IMR-90 (cell line): ENCODE results near the gene MARK2. TPM values are rescaled to one million over a fixed set of nuclear protein-coding genes. Genes with fewer than 3 reads are reported as not detected.

Experiments
- ATAC-seq: fragments of 200-7000 bp; cut with Tn5 transposase; 2 replicates; pipeline ENCODE4 v1.9.1; 2020; ENCODE audit warnings: low read depth, mild to moderate bottlenecking, moderate library complexity
- BruUV-seq: library from RNA; stranded (reverse); fragments of 400-500 nt; replicated peaks from 2 replicates; lab custom pipeline; 2021; lab: Mats Ljungman, UMichigan
- CTCF ChIA-PET: fragments of 300-600 bp; formaldehyde crosslinking; extraction: SDS; loops from one replicate; lab custom pipeline; 2021; ENCODE audit warnings: antibody characterized with exemption; lab: Yijun Ruan, JAX
- POLR2A ChIA-PET: fragments of 300-600 bp; sonication (Branson Sonifier 250); formaldehyde crosslinking; loops from one replicate; lab custom pipeline; 2022; ENCODE audit warnings: antibody characterized with exemption; ENCODE audit not compliant: unreplicated experiment; lab: Charles Lee
- DNase-seq: peaks from one replicate; pipeline ENCODE4 v3.0.0; 2013
- H2AFZ ChIP-seq: replicated peaks from 2 replicates; pipeline ENCODE3; 2013; ENCODE audit warnings: low read length, mild to moderate bottlenecking; ENCODE audit not compliant: poor library complexity
- H2AK5ac ChIP-seq: 2 replicates; pipeline ENCODE4 v1.6.1; 2013; ENCODE audit warnings: low read depth, low read length, inconsistent platforms
- H2AK9ac ChIP-seq: replicated peaks from 2 replicates; pipeline ENCODE3; 2013; ENCODE audit warnings: mild to moderate bottlenecking, low read depth, low read length, moderate library complexity; ENCODE audit not compliant: poor library complexity
- H2BK120ac ChIP-seq: 2 replicates; pipeline ENCODE4 v1.6.1; 2013; ENCODE audit warnings: low read depth, low read length, inconsistent platforms
- H2BK15ac ChIP-seq: 3 replicates; pipeline ENCODE4 v1.6.1; 2013; ENCODE audit warnings: low read depth, low read length, inconsistent platforms
- H2BK20ac ChIP-seq: 2 replicates; pipeline ENCODE4 v1.6.1; 2013; ENCODE audit warnings: low read depth, mild to moderate bottlenecking, inconsistent platforms, low read length, moderate library complexity
- H2BK5ac ChIP-seq: 2 replicates; pipeline ENCODE4 v1.6.1; 2013; ENCODE audit warnings: mild to moderate bottlenecking, low read depth, low read length, inconsistent platforms; ENCODE audit not compliant: poor library complexity, severe bottlenecking
- H3K14ac ChIP-seq: replicated peaks from 2 replicates; pipeline ENCODE4 v1.6.1; 2013; ENCODE audit warnings: low read depth, low read length, inconsistent platforms
- H3K18ac ChIP-seq: 2 replicates; pipeline ENCODE4 v1.6.1; 2013; ENCODE audit warnings: low read depth, low read length, control low read depth
- H3K23ac ChIP-seq: 2 replicates; pipeline ENCODE4 v1.6.1; 2013; ENCODE audit warnings: low read depth, low read length, inconsistent platforms
- H3K27ac ChIP-seq: 2 replicates; pipeline ENCODE4 v1.5.1; 2013; ENCODE audit warnings: mild to moderate bottlenecking, control low read depth, low read length; ENCODE audit not compliant: insufficient read depth
- H3K27me3 ChIP-seq: 2 replicates; pipeline ENCODE4 v1.6.1; 2013; ENCODE audit warnings: low read length; ENCODE audit not compliant: control insufficient read depth, insufficient read depth
- H3K36me3 ChIP-seq: 2 replicates; pipeline ENCODE4 v1.6.1; 2013; ENCODE audit warnings: low read length, mixed read lengths; ENCODE audit not compliant: control insufficient read depth, insufficient read depth
- H3K4ac ChIP-seq: 2 replicates; pipeline ENCODE4 v1.6.1; 2013; ENCODE audit warnings: low read depth, low read length, inconsistent platforms
- H3K4me1 ChIP-seq: 2 replicates; pipeline ENCODE4 v1.6.1; 2013; ENCODE audit warnings: low read length, mixed read lengths; ENCODE audit not compliant: control insufficient read depth, insufficient read depth
- H3K4me2 ChIP-seq: 2 replicates; pipeline ENCODE4 v1.6.1; 2013; ENCODE audit warnings: low read depth, mild to moderate bottlenecking, control low read depth, low read length, moderate library complexity
- H3K4me3 ChIP-seq: 2 replicates; pipeline ENCODE4 v1.5.1; 2013; ENCODE audit warnings: low read depth, mild to moderate bottlenecking, control low read depth, low read length, moderate library complexity; ENCODE audit not compliant: insufficient read depth
- H3K56ac ChIP-seq: 2 replicates; pipeline ENCODE4 v1.6.1; 2013; ENCODE audit warnings: low read length, inconsistent platforms; ENCODE audit not compliant: insufficient read depth; ENCODE audit errors: extremely low read depth
- H3K79me1 ChIP-seq, 2 experiments: 2 replicates each; pipeline ENCODE4 v1.6.1; 2013; ENCODE audit warnings: low read length in 2 of 2, inconsistent platforms in 1 of 2, low read depth in 1 of 2
- H3K9ac ChIP-seq: 2 replicates; pipeline ENCODE4 v1.6.1; 2013; ENCODE audit warnings: low read depth, low read length, control low read depth
- H3K9me1 ChIP-seq: 2 replicates; pipeline ENCODE4 v1.6.1; 2013; ENCODE audit warnings: low read length, inconsistent platforms; ENCODE audit not compliant: insufficient read depth
- H3K9me3 ChIP-seq: 2 replicates; pipeline ENCODE4 v1.6.1; 2013; ENCODE audit warnings: low read length; ENCODE audit not compliant: control insufficient read depth, insufficient read depth
- H4K20me1 ChIP-seq: 2 replicates; pipeline ENCODE4 v1.6.1; 2013; ENCODE audit warnings: low read length, inconsistent platforms; ENCODE audit not compliant: insufficient read depth
- H4K5ac ChIP-seq: 2 replicates; pipeline ENCODE4 v1.6.1; 2013; ENCODE audit warnings: mild to moderate bottlenecking, low read depth, low read length, control low read depth
- H4K8ac ChIP-seq, 2 experiments: 2 replicates each; pipeline ENCODE4 v1.6.1; 2013; ENCODE audit warnings: low read depth in 2 of 2, low read length in 2 of 2, control low read depth in 1 of 2, inconsistent platforms in 1 of 2
- H4K91ac ChIP-seq: 2 replicates; pipeline ENCODE4 v1.6.1; 2013; ENCODE audit warnings: low read depth, low read length, inconsistent platforms; ENCODE audit not compliant: insufficient read depth
- BHLHE40 ChIP-seq: fragments of 150-350 bp; IDR thresholded peaks from 2 replicates; pipeline ENCODE4 v1.6.1; 2016; ENCODE audit warnings: mild to moderate bottlenecking, low read depth, low read length
- CEBPB ChIP-seq: IDR thresholded peaks from 2 replicates; pipeline ENCODE4 v1.6.1; 2012; ENCODE audit warnings: low read depth, low read length, improper control_type of control experiment
- CHD1 ChIP-seq: IDR thresholded peaks from 2 replicates; pipeline ENCODE4 v1.6.1; 2012; ENCODE audit warnings: low read depth, low read length, improper control_type of control experiment
- CTCF ChIP-seq: conservative IDR thresholded peaks from 2 replicates; pipeline ENCODE4 v1.5.1; 2012; ENCODE audit warnings: mild to moderate bottlenecking, low read depth, low read length, improper control_type of control experiment
- ELK1 ChIP-seq: fragments of 150-350 bp; IDR thresholded peaks from 2 replicates; pipeline ENCODE4 v1.6.1; 2016; ENCODE audit warnings: low read depth, mild to moderate bottlenecking, low read length, moderate library complexity, borderline replicate concordance
- FOS ChIP-seq: fragments of 150-350 bp; IDR thresholded peaks from 2 replicates; pipeline ENCODE4 v1.6.1; 2016; ENCODE audit warnings: low read depth, low read length
- MAFK ChIP-seq: IDR thresholded peaks from 2 replicates; pipeline ENCODE4 v1.6.1; 2012; ENCODE audit warnings: low read depth, low read length, improper control_type of control experiment
- MAZ ChIP-seq: IDR thresholded peaks from 2 replicates; pipeline ENCODE4 v1.6.1; 2012; ENCODE audit warnings: low read depth, mild to moderate bottlenecking, low read length, improper control_type of control experiment, moderate library complexity, borderline replicate concordance
- MXI1 ChIP-seq: IDR thresholded peaks from 2 replicates; pipeline ENCODE4 v1.6.1; 2012; ENCODE audit warnings: low read depth, mild to moderate bottlenecking, low read length, moderate library complexity, borderline replicate concordance
- NFE2L2 ChIP-seq: fragments of 150-350 bp; IDR thresholded peaks from 2 replicates; pipeline ENCODE4 v1.6.1; 2016; ENCODE audit warnings: low read depth, mild to moderate bottlenecking, low read length
- POLR2A ChIP-seq: IDR thresholded peaks from 2 replicates; pipeline ENCODE4 v1.6.1; 2012; ENCODE audit warnings: mild to moderate bottlenecking, low read depth, low read length
- RAD21 ChIP-seq: IDR thresholded peaks from 2 replicates; pipeline ENCODE4 v1.6.1; 2012; ENCODE audit warnings: low read length, improper control_type of control experiment
- RCOR1 ChIP-seq: IDR thresholded peaks from 2 replicates; pipeline ENCODE4 v1.6.1; 2012; ENCODE audit warnings: mild to moderate bottlenecking, low read length, improper control_type of control experiment; ENCODE audit not compliant: insufficient replicate concordance
- RFX5 ChIP-seq: IDR thresholded peaks from 2 replicates; pipeline ENCODE4 v1.8.0; 2012; ENCODE audit warnings: low read depth, mild to moderate bottlenecking, low read length, moderate library complexity
- SMC3 ChIP-seq: fragments of 150-350 bp; IDR thresholded peaks from 2 replicates; pipeline ENCODE4 v1.6.1; 2016; ENCODE audit warnings: low read depth, mild to moderate bottlenecking, antibody characterized with exemption, low read length, moderate library complexity
- USF2 ChIP-seq: fragments of 150-350 bp; IDR thresholded peaks from 2 replicates; pipeline ENCODE4 v1.6.1; 2017; ENCODE audit warnings: mild to moderate bottlenecking, antibody characterized with exemption, low read length, low read depth
- WGBS, 2 experiments: methylation state at CpG; one replicate each; pipeline versions ENCODE4 v1.1.5 to v1.1.7; 2013; ENCODE audit warnings: missing lambda C conversion rate in 2 of 2; ENCODE audit not compliant: insufficient read length in 1 of 2; ENCODE audit errors: extremely low coverage in 2 of 2; 5-methylcytosine and 5-hydroxymethylcytosine counted together
- dilution Hi-C: fragments of 300-500 bp; cut with HindIII; formaldehyde crosslinking; loops from one replicate; pipeline ENCODE4 v1.14.3; 2018; ENCODE audit warnings: low sequenced_read_pairs; ENCODE audit not compliant: unreplicated experiment
- in situ Hi-C: fragments of 300-500 bp; cut with MboI; formaldehyde crosslinking; loops from 3 replicates; pipeline ENCODE4 v1.14.3; 2019; ENCODE audit warnings: low sequenced_read_pairs, inconsistent platforms, mixed read lengths
- intact Hi-C: fragments of 100-400 bp; cut with micrococcal nuclease; formaldehyde crosslinking; loops from 2 replicates; pipeline ENCODE4 v1.10.0; 2022
- polyA plus RNA-seq, 3 experiments: library from polyadenylated mRNA; depleted of rRNA; stranded (reverse); fragments of >200 nt; gene quantifications; 2 replicates each; pipeline ENCODE4 v1.2.3, GENCODE V29; 2012; ENCODE audit warnings: low replicate concordance in 1 of 3
- total RNA-seq: library from RNA; depleted of rRNA; stranded (reverse); fragments of >200 nt; gene quantifications from 2 replicates; pipeline ENCODE4 v1.2.3, GENCODE V29; 2012

Gene MARK2
- total and polyA plus RNA-seq, 2 of the 4 experiments (the other 2 are of a cell fraction), result 6.6 to 17.3 TPM

DNA sequence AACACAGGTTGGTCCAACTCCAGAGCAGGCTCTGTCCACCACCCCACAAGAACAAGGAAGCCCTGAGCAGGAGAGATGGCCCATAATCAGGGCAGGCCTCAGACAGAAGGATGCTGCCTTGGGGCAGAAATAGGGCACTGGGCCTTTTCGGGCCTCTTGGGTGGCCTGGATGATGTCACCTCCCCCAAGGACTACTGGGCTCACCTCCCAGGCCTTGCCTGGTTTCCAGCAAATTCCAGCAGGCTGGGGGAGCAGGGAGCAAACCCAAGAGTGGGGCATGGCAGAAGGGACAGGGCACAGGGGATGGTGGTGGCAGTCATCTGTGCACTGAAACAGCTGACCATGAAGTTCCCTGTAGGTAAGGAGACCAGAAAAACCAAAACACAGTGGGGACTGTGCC, 94.5 kb downstream of the MARK2 start:
- intact Hi-C loops (no loop called here), dilution Hi-C loops (no loop called here), in situ Hi-C loops (loop anchor here (25.0 kb wide), 1 partner anchor 446 kb away; the partner anchor contains the start of gene PLAAT5)
- Histone ChIP-seq H3K4me3 (no peak overlapping the region), H3K9me3 (no peaks in the 10 kb centered on the region), H2BK5ac (no peak overlapping the region), H2AFZ (no peak overlapping the region), H3K56ac (no peak overlapping the region), H4K5ac (no peak overlapping the region), H3K4me1 (no peaks in the 10 kb centered on the region), H3K23ac (no peak overlapping the region), H2AK5ac (no peak overlapping the region), H2AK9ac (no peak overlapping the region), H3K9ac (no peak overlapping the region), H2BK20ac (no peak overlapping the region), H3K79me1 (no peaks in the 10 kb centered on the region), H3K27me3 (no peaks in the 10 kb centered on the region; the same call in 1 of the 2 replicates), H2BK120ac (no peak overlapping the region), H4K20me1 (no peaks in the 10 kb centered on the region), H3K4me2 (no peak overlapping the region), H3K36me3 (no peaks in the 10 kb centered on the region), H3K4ac (no peak overlapping the region), H3K9me1 (no peaks in the 10 kb centered on the region), H4K8ac (no peak overlapping the region), H3K27ac (no peak overlapping the region), H3K14ac (no peak overlapping the region), H3K18ac (no peak overlapping the region), H2BK15ac (no peak overlapping the region), H4K91ac (no peak overlapping the region)
- no CpG with 5 or more reads among the region's 1 CpG for WGBS, 2 experiments
- TF ChIP-seq MAFK (no peak), USF2 (no peak), POLR2A (no peak), CEBPB (no peak), RAD21 (no peak), RFX5 (no peak), CTCF (no peak), NFE2L2 (no peak), ELK1 (no peak), BHLHE40 (no peak), CHD1 (no peak), MXI1 (no peak), FOS (no peak), RCOR1 (no peak), MAZ (no peak), SMC3 (no peak)
- ATAC-seq (no peak), DNase-seq (no peak)
- ChIA-PET POLR2A (no interaction called here), CTCF (no interaction called here)
- no TSS peak for BruUV-seq
